HG02840 (cell line): ENCODE measurements around the gene OR5AR1.
"Not testable (repeated sequence)": the region's sequence is repeated elsewhere in the genome, so short reads cannot be mapped to it uniquely, and the experiment has no call there.

Experiments
- ATAC-seq: cut with Tn5 transposase; IDR thresholded peaks from one replicate; pipeline ENCODE4 v1.9.1; 2021; ENCODE audit warnings: mild to moderate bottlenecking, moderate library complexity, moderate number of reproducible peaks; ENCODE audit not compliant: unreplicated experiment, low FRiP score

Gene OR5AR1

DNA sequence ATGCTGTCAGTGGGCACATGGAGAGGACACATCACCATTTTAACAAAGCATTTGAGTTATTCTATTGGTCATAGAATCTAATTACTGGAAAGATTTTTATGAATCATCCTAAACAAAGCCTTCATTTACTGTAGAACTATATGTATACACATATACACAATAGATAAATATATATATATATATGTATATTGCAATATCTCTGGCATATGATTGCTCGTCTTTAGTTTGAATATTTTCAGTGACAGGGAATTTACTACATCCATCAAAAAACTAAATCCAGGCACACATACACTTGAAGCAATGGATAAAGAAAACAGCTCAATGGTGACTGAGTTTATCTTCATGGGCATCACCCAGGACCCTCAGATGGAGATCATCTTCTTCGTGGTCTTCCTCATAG, at the start of gene OR5AR1:
Gene OR5AR1, plus strand, starts transcription at position 301 of the 400 bp plus-strand sequence. Its CDS starts 0 bp downstream, at position 301.
- ATAC-seq = no peak

DNA sequence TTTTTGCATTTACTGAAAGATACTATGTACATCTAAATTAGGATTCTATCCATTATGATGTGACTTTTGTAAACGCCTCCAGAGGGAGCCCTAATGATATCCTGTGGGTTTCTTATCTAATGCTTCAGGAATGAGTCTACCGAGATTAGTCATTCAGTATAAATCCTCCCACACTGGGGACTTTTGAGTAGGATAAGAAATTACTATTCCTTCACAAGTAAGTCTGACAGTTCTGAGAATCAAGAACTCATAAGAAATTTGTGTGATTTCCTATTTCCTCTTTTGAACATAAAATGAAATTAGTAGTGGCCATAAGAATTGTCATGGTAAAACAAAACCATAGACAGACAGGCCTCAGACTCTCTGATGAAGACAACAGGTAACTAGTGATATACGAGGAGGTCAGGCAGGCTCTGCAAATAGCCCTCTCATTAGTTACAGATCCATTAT, 38.8 kb upstream of the OR5AR1 start:
- no peak for ATAC-seq

DNA sequence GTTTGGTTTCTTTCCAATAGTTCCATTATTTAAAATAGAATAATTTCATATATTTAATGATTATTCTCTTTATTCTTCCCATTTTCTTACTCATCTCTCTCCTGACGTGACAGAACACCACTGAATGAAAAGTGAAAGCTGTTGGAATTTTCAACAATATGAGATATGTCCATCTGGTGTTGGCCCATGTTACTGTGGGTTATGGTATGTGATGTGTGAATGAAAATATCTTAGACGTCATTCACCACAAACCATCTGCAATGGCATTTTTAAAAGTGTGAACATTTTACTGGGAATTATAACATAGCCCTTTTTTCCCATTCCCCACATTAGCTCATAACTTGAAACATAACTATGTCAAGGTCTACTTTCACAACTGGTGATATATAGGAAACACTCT, 37.5 kb upstream of the OR5AR1 start:
- ATAC-seq = no peak

DNA sequence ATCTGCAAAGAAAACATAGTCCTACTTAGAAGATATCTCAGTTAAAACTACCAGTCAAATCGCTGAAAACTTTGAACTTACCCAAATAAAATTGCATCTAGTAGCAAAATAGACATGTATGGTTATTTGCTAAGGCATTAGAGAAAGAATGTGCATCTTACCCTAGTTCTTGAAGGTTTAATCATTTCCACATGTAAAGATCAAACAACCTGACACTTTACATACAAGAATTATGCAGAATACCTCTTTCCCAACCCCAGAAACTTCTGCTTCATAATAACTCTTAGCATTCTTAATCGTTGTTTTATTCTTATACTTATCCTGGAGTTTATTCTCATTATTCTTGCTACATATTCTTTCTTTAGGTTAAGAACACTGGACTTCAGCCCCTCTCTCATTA, 31.2 kb upstream of the OR5AR1 start:
- ATAC-seq = no peak

DNA sequence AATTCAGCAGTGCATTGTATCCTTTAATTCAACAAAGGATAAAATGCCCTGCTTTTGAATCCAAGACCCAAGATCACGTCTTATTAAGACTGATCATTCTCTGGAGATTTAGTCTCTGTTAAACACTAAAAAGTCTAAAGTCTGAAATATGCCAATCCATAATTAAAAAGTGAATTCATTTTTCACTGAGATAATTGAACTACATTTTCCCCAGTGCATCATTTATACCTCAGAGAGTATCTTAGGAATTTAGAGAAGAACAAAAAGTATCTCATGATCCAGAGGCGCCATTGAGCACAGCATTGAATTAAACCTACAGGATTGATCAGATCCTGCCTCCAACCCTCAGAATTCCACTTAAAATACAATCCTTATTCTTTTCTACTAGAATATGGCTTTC, 26.6 kb upstream of the OR5AR1 start:
- ATAC-seq = no peak

DNA sequence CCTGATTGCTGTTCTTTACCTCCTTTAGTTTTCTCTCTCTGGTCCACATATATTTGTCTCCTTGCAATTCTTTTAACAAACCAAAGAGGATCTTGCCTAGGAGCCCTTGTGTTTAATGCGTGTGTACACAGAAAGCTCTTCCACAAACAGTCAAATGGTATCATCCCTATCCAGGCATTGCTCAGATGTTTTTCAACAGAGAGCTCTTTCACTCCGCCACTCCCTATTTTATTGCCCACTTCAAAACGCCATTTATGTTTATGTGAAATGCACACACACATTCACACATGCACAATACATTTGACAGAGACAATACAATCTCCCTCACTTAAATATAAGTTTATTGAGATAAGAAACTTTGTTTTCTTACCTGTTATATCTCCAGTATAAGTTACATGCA, 26.0 kb upstream of the OR5AR1 start:
- no peak for ATAC-seq

DNA sequence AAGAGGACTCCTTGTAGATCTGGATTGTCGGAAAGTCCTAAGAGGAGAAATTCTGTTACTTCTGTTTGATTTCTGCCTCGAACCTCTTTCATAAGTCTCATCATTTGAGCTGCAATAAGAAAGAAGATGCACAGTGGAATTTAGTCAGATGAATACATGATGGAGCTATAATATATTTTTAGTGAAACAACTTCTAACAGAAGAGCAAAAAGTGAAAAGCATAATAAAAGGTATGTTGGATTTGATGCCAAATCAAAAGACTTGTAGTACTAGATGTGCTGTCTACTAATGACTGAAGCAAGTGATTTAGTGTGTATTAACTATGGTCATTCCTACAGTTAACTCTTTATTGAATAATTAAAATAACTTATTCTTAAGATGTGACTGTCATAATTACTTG, 21.1 kb upstream of the OR5AR1 start, which contains the start of gene OR5AP2:
Gene OR5AP2, minus strand, starts transcription at position 101 of the 400 bp plus-strand sequence. Its CDS starts 0 bp downstream, at position 101.
- ATAC-seq = no peak

DNA sequence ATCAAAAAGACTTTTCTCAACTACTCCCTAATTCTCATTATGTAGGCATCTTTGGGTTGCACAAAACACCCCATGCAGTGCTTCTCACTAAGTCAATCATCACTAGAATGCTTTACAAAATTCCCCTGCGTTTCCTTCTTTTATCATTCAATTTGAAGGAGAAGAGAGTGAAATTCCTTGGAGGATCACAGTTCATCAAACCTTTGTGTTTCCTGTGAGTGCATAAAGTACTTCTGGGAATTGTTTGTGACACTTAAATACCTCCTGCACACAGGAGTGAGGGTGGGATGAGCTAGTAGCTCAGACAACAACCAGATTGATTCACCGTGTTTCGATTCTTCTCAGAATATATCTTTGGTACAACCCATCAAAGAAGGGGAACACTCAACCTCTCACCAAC, 3.7 kb upstream of the OR5AR1 start:
- ATAC-seq = no peak

DNA sequence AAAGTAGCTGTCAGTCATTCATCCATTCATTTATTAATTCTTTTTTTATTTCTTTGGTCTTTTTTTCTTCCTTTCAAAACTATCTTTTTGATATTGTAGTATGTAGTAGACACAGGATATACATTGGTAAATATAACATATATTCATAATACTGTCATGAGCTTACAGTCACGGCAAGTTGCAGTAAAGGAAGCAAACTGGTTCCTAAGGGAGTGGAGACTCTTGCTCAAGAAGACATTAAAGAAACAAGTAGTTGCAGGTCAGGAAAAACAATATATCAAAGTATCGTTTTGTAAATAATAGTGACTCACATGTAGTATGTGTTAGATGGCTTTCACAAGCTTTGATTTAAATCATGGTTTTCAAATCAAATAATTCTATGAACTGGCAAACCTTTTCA, 7.5 kb downstream of the OR5AR1 start:
- no peak for ATAC-seq

DNA sequence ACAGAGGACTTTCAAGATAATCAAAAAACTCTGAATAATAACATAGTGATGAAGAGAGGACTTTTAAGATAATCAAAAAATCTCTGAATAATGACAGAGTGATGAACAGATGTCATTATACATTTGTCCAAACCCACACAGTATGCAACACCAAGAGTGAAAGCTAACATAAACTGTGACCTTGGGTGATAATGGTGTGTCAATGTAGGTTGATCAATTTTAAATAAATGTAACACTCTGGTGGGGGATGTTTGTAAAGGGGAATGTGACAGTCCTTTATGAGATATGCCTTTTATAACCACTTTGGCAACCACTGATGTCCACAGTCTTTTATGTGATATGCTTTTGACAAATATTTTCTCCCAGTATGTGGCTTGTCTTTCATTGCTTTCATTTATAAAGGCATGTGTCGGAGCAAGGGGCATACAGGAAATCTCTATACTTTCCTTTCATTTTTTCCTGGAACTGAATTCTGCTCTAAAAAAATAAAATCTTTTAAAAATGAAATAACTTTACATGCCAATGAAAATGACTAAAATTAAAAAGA, 25.1 kb downstream of the OR5AR1 start:
- ATAC-seq = no peak

DNA sequence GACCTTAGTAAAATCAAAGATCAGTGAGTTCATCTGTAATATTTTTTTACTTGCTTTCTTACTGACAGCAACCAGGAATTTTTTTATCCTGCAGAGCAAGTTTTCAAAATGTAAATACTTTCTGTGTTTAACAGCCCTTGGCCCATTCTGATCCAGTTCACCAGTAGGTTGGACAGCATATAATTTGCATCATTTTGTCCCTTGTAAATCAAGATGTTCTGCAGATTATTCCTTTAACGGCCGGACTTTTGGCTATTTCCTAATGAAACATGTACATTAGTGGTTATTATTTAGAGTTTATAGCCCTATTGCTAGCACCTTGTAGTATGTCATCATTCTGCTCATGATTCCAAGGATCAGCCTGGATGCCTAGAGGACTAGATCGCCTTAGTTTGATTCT, 27.7 kb downstream of the OR5AR1 start:
- not testable (repeated sequence) for ATAC-seq

DNA sequence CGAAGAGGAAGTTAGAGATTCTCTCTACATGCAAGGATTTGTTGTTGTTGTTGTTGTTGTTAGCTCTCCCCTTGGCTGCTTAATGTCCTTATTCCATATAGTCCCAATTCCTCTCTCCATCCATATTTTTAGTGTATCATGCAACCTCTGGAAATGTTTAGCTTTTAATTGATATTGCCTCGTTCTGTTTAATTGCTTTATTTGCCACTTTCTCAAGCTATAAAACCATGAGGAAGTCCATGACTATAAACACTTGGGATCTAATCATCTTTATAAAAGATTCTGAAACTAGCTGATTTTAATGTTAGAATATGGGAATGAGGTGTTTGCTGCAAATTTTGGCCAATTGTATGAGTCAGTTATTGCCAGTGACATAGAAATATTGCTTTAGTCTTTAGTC, 29.9 kb downstream of the OR5AR1 start:
- ATAC-seq = no peak

DNA sequence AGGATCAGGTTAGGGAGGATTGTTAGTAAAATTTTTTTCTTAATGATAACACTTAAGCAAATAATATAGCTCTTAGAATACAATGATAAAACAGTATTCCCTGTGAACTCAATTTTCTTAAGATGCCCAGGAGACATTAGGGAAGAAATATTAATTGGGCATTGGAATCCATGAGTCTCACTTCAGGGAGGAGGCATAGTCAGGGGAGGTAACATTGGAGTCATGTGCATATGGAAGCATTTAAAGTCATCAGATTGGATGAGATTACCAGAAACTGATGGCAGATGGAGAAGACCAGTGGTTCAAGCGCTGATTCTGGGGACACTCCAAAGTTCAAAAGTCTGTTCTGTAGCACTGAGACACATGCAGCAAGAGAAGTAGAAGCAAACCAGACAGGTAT, 35.3 kb downstream of the OR5AR1 start, which contains the start of gene OR9G1:
Gene OR9G1, plus strand, starts transcription at position 301 of the 400 bp plus-strand sequence. CDS start 1,293 bp downstream, outside the sequence.
- ATAC-seq = no peak

DNA sequence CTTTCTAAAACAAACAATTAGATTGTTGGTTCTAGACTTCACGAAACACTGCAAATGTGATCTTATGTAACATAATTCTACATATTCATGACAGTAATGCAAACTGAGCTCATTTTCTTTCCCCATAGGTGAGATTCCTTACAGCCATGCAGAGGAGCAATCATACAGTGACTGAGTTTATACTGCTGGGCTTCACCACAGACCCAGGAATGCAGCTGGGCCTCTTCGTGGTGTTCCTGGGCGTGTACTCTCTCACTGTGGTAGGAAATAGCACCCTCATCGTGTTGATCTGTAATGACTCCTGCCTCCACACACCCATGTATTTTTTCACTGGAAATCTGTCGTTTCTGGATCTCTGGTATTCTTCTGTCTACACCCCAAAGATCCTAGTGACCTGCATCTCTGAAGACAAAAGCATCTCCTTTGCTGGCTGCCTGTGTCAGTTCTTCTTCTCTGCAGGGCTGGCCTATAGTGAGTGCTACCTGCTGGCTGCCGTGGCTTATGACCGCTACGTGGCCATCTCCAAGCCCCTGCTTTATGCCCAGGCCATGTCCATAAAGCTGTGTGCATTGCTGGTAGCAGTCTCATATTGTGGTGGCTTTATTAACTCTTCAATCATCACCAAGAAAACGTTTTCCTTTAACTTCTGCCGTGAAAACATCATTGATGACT, 36.9 kb downstream of the OR5AR1 start:
- ATAC-seq = no peak

DNA sequence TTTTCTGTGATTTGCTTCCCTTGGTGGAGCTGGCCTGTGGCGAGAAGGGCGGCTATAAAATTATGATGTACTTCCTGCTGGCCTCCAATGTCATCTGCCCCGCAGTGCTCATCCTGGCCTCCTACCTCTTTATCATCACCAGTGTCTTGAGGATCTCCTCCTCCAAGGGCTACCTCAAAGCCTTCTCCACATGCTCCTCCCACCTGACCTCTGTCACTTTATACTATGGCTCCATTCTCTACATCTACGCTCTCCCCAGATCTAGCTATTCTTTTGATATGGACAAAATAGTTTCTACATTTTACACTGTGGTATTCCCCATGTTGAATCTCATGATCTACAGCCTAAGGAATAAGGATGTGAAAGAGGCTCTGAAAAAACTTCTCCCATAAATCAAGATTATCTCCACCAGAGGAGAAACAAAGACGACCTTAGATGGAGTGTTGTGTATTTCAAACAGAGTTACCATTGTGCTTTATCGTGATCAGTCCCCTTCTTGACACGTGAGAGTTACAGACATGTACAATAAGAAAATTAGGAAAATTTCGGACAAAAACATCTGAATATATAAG, 37.5 kb downstream of the OR5AR1 start:
- ATAC-seq = no peak

DNA sequence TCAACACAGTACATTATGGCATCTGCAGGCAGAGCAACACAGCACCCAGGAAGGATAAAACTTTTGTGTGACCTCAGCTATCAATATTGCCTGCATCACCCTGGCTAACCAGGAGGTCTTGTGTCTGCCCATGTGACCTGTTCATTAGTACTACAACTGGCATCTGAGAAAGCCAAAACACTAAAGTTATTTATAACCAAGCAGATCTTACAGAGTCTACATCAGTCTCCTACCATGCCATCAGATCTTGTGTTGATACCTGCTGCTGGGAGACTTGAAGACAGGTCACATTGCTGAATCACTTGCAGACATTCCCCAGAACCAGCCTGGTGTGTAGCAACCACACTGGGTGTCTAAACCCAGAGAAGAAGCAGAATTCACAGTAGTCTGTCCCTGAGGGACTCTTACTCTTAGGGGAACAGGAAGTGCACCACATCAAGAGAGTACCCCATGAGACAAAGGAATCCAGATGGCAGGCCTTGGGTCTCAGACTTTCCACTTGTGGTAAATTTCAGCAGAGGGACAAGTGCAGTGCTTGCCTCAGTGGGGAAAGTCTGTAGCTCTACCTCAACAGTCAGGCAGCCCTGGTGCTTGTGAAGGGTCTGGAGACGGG, 42.4 kb downstream of the OR5AR1 start:
- no peak for ATAC-seq

DNA sequence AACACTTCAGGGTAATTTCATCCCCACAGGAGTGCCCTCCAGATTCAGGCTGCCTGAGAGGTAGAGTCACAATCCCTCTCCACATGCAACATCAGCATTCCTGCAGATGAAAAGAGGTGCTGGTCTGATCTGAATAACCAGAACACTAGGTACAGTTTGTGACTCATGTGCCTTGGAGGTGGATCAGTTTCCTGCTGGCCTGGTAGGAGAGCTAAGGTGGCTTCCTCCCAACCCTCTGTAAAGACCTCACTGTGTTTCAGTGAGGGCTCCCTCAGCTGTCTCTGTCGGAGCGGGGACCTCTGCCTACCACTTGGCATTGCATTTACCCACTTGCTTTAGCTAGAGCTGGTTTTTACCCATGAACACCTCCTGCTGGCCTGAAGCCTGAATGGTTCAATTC, 43.0 kb downstream of the OR5AR1 start:
- ATAC-seq = no peak

DNA sequence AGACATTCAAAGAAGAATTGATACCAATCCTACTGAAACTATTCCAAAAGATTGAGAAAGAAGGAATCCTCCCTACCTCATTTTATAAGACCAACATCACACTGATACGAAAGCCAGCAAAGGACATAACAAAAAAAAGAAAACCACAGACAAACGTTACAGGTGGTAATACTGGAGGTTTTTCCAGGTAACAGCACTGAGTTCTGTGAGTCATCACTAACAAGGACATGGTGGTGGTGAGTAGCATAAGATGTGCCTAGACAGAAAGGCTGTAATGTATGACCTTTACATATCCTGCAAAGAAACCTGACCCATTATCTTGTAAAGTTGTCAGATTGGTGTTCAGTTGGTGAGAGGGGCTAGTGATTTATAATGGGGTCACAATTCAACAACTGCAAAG, 50.7 kb downstream of the OR5AR1 start:
- no peak for ATAC-seq
